Bronchial epithelial cell (primary cell): ENCODE results near the gene POM121L2. TPM values are rescaled to one million over a fixed set of nuclear protein-coding genes. Genes with fewer than 3 reads are reported as not detected.
A peak's percentile ranks its signal among the peaks of the same experiment; 100 is the strongest.

Source experiments
- DNase-seq: peaks from one replicate; pipeline ENCODE4 v3.0.0-alpha.2; 2010; ENCODE audit warnings: low read depth
- FAIRE-seq: peaks from 2 replicates; lab custom pipeline; 2011; peaks lifted over from hg19 to GRCh38; lab: Jason Lieb, UNC
- H3K27me3 ChIP-seq: 2 replicates; pipeline ENCODE4 v1.5.1; 2011; ENCODE audit warnings: low read length; ENCODE audit not compliant: control insufficient read depth, insufficient read depth
- H3K36me3 ChIP-seq: 2 replicates; pipeline ENCODE4 v1.5.1; 2011; ENCODE audit warnings: low read length; ENCODE audit not compliant: control insufficient read depth, insufficient read depth
- H3K4me3 ChIP-seq: 2 replicates; pipeline ENCODE4 v1.5.1; 2011; ENCODE audit warnings: mild to moderate bottlenecking, low read depth, low read length, control low read depth
- CTCF ChIP-seq: IDR thresholded peaks from 2 replicates; pipeline ENCODE4 v1.5.1; 2011; ENCODE audit warnings: mild to moderate bottlenecking, moderate library complexity, low read length, control low read depth, inconsistent platforms; ENCODE audit not compliant: insufficient read depth, severe bottlenecking
- total RNA-seq: library from RNA; depleted of rRNA; stranded (reverse); fragments of >200 nt; gene quantifications from 2 replicates; pipeline ENCODE4 v1.2.1, GENCODE V29; 2014

POM121L2 gene
- total RNA-seq, 1 donor from 2014 or later = not detected

DNA sequence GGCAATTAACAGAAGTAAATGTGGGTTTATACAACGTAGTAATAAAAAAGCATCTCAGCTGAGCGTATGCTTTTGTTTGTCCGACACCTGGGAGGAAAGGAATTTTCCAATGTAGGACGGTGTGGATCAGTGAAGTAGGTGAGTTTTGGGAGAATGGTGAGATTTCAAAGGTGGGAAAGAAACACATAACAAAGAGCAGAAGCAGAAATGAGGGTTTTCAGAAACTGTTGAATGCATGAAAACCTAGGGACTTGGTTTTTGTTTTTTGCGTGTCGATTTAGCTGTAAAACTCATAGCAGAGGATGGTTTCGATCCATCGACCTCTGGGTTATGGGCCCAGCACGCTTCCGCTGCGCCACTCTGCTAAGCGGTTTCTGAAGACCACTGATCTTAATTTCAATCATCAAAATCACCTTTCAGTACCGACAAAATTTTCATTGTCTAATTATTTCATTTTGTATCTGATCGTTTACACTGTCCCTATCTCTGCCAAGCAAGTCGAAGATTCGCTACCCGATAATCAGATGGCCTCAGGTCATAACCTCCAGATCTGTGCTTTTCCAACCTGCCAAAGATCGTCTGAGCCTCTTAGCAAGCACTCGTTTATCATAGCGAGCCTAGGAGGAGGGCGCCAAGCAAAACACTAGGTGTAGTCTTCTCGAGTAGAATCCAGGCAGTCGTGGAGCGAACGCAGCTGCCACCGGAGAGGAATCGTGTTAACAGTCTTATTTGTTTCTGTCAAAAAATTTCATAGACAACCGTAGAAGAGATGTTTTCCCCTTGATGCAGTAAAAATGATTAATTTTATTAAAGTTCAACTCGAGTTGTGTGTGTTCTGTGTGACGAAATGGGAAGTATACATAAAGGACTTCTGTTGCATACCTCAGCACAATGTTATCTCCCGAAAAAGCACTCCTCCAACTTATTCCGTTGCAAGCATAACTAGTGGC is 20.9 kb upstream of the POM121L2 start:
- H3K36me3 ChIP-seq = no peaks in the 10 kb centered on the region
- FAIRE-seq = no peak
- peak overlapping the region; percentile 31 for H3K4me3 ChIP-seq
- peak; percentile 71 for DNase-seq
- no peaks in the 10 kb centered on the region for H3K27me3 ChIP-seq
- TF ChIP-seq CTCF = no peak

- Histone ChIP-seq H3K4me3 (no peak overlapping the region), H3K36me3 (no peaks in the 10 kb centered on the region), H3K27me3 (no peaks in the 10 kb centered on the region)
- FAIRE-seq (no peak), DNase-seq (no peak)
- no peak for TF ChIP-seq CTCF
Measured at GRCh38 chr6:27327023-27327738, 15.1 kb upstream of the POM121L2 start.

GRCh38 chr6:27321901-27322300 is 9.8 kb upstream of the POM121L2 start:
- FAIRE-seq = no peak
- peaks cover 2% of the 10 kb centered on the region for H3K27me3 ChIP-seq
- no peak for TF ChIP-seq CTCF
- H3K36me3 ChIP-seq = no peaks in the 10 kb centered on the region
- no peak overlapping the region for H3K4me3 ChIP-seq
- no peak for DNase-seq

DNA sequence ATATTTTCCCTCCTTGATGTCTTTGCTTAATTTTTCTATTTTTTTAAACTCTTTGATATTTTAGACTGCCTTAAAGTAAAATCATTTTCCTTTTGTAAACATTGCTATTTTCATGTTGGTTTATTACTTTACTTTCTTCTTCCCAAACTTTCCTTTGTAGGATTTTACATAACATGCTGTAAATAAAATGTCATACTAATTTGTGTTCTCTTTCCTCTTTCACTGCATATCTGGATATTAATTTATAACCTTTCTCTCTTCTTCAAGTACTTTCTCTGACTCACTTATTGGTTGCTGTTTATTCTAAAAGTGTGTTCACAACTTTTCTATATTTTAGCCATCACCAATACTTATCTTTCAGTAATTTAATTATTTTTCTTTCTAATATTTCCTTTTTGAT is 9.3 kb upstream of the POM121L2 start:
- DNase-seq (no peak), FAIRE-seq (no peak)
- no peak overlapping the region for H3K4me3 ChIP-seq
- TF ChIP-seq CTCF = no peak
- peaks cover 2% of the 10 kb centered on the region for H3K27me3 ChIP-seq
- H3K36me3 ChIP-seq = no peaks in the 10 kb centered on the region

- Histone ChIP-seq H3K36me3 (no peaks in the 10 kb centered on the region), H3K4me3 (no peak overlapping the region), H3K27me3 (peaks cover 2% of the 10 kb centered on the region)
- FAIRE-seq = no peak
- no peak for TF ChIP-seq CTCF
- no peak for DNase-seq
Measured at GRCh38 chr6:27318973-27319372, 6.9 kb upstream of the POM121L2 start.
